ENCODE data around the gene CNTNAP5. TPM values are rescaled to one million over a fixed set of nuclear protein-coding genes. Genes with fewer than 3 reads are reported as not detected.

The CNTNAP5 gene
- total and polyA plus RNA-seq, 2 donors (not counting 3 experiments of a cell fraction or from before 2014, with no cell fraction given): not detected

GRCh38 chr2:124026503-124026902, 1.4 kb downstream of the CNTNAP5 start:
- no peak overlapping the region for H3K4me2 ChIP-seq (ENCODE audit: insufficient read depth, low read length)
- H3K9me3 ChIP-seq (replicated peaks; ENCODE audit: control insufficient read depth, insufficient read depth, low read length): no peaks in the 10 kb centered on the region
- no TSS peak for BruUV-seq (replicated peaks)
- intact Hi-C loops (cut with micrococcal nuclease) (no loop called here), dilution Hi-C loops (cut with MboI; ENCODE audit: extremely low pct_ligation_motif_present, low sequenced_read_pairs) (no loop called here)
- H3K9me1 ChIP-seq (replicated peaks; ENCODE audit: control insufficient read depth, extremely low read depth, insufficient read depth, low read length): no peaks in the 10 kb centered on the region
- H3K36me3 ChIP-seq (ENCODE audit: control insufficient read depth in 2 of 2, extremely low read depth in 1 of 2, insufficient read depth in 2 of 2, low read length in 2 of 2): no peaks in the 10 kb centered on the region
- no peak overlapping the region for H2AFZ ChIP-seq (ENCODE audit: low read depth, low read length)
- no peak overlapping the region for H3K4me3 ChIP-seq (replicated peaks in 1 of 3; ENCODE audit: insufficient read depth in 1 of 3, low read depth in 1 of 3, low read length in 3 of 3)
- H3K79me2 ChIP-seq (ENCODE audit: control insufficient read depth, insufficient read depth, low read length): no peaks in the 10 kb centered on the region
- CTCF ChIA-PET: no interaction called here
- TF ChIP-seq POLR2AphosphoS5 (IDR thresholded peaks at IDR 0.05; ENCODE audit: insufficient read depth, low read depth, low read length): no peak
- H3K27ac ChIP-seq (ENCODE audit: insufficient read depth, low read depth, low read length): no peak overlapping the region
- no peaks in the 10 kb centered on the region for H3K4me1 ChIP-seq (ENCODE audit: control insufficient read depth, extremely low read depth, insufficient read depth, low read length)
- no peaks in the 10 kb centered on the region for H4K20me1 ChIP-seq (replicated peaks; ENCODE audit: control insufficient read depth, extremely low read depth, insufficient read depth, low read length)
- DNase-seq (ENCODE audit: low read depth, low spot score): no peak
- no peak for FAIRE-seq
- no peak overlapping the region for H3K9ac ChIP-seq (replicated peaks; ENCODE audit: extremely low read depth, insufficient read depth, low read length)
- H3K27me3 ChIP-seq (ENCODE audit: control insufficient read depth in 2 of 2, insufficient read depth in 2 of 2, low read length in 2 of 2): no peaks in the 10 kb centered on the region
- POLR2A ChIA-PET: no interaction called here

- CTCF ChIA-PET: interaction anchor here (0.7 kb wide), 1 partner anchor 19 kb away, joined by 3 read pairs; no protein-coding TSS in a partner anchor
- intact Hi-C loops (cut with micrococcal nuclease) (loop anchor here (1.0 kb wide), 1 partner anchor 176 kb away; no protein-coding TSS in a partner anchor), dilution Hi-C loops (cut with MboI; ENCODE audit: extremely low pct_ligation_motif_present, low sequenced_read_pairs) (no loop called here)
- peak; percentile 9 for DNase-seq (ENCODE audit: low read depth, low spot score)
- Histone ChIP-seq H3K4me3 (replicated peaks in 1 of 3; ENCODE audit: insufficient read depth in 1 of 3, low read depth in 1 of 3, low read length in 3 of 3) (no peak overlapping the region), H3K27me3 (ENCODE audit: control insufficient read depth in 2 of 2, insufficient read depth in 2 of 2, low read length in 2 of 2) (no peaks in the 10 kb centered on the region), H3K9me1 (replicated peaks; ENCODE audit: control insufficient read depth, extremely low read depth, insufficient read depth, low read length) (no peaks in the 10 kb centered on the region), H3K27ac (ENCODE audit: insufficient read depth, low read depth, low read length) (no peak overlapping the region), H3K4me1 (ENCODE audit: control insufficient read depth, extremely low read depth, insufficient read depth, low read length) (no peaks in the 10 kb centered on the region), H3K4me2 (ENCODE audit: insufficient read depth, low read length) (no peak overlapping the region), H3K79me2 (ENCODE audit: control insufficient read depth, insufficient read depth, low read length) (no peaks in the 10 kb centered on the region), H4K20me1 (replicated peaks; ENCODE audit: control insufficient read depth, extremely low read depth, insufficient read depth, low read length) (no peaks in the 10 kb centered on the region), H3K9ac (replicated peaks; ENCODE audit: extremely low read depth, insufficient read depth, low read length) (no peak overlapping the region), H3K36me3 (ENCODE audit: control insufficient read depth in 2 of 2, extremely low read depth in 1 of 2, insufficient read depth in 2 of 2, low read length in 2 of 2) (no peaks in the 10 kb centered on the region), H3K9me3 (replicated peaks; ENCODE audit: control insufficient read depth, insufficient read depth, low read length) (no peaks in the 10 kb centered on the region), H2AFZ (ENCODE audit: low read depth, low read length) (no peak overlapping the region)
- peak; percentile 63 for FAIRE-seq
- POLR2A ChIA-PET: no interaction called here
- BruUV-seq (replicated peaks): no TSS peak
- TF ChIP-seq CTCF (IDR thresholded peaks at IDR 0.05; ENCODE audit: extremely low read depth in 1 of 2, insufficient read depth in 1 of 2, low read depth in 1 of 2, low read length in 2 of 2) (peak; percentile 26 to 37), GATA2 (IDR thresholded peaks at IDR 0.05; ENCODE audit: insufficient read depth, insufficient read length, low read depth, low read length) (no peak)
Measured at GRCh38 chr2:124027182-124027581, 2.1 kb downstream of the CNTNAP5 start.

Measured in endothelial cell of umbilical vein (primary cell).